ENCODE data around the gene BICD2.

DNA sequence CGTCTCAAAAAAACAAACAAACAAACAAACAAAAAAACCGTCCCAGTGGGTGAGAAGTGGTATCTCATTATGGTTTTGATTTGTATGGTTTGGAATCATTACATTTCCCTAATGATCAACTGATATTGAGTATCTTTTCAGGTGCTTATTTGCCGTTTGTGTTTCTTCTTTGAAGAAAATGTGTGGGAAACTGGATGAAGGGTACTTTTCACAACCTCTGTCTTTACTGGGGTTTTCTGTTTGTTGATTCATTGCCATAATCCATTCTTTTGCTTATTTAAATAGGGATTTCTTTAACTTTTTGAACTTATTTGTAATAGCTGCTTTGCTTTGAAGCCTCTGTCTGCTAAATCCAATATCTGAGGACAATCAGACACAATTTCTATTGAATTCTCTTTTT lies 9.2 kb upstream of the BICD2 start:
- TF ChIP-seq FOXK2 (IDR thresholded peaks at IDR 0.05) = no peak
- TF ChIP-seq TCF12 (IDR thresholded peaks at IDR 0.05; ENCODE audit: low read depth, low read length) = no peak
- TF ChIP-seq POLR2A (IDR thresholded peaks at IDR 0.05; ENCODE audit: low read depth, low read length) = no peak
- no peak for TF ChIP-seq CTCF (IDR thresholded peaks at IDR 0.05 in 2 of 3, conservative IDR thresholded peaks at IDR 0.05 in 1 of 3; ENCODE audit: control insufficient read depth in 2 of 3, extremely low read depth in 1 of 3, insufficient read depth in 1 of 3, low read depth in 3 of 3, low read length in 3 of 3)
- TF ChIP-seq PML (IDR thresholded peaks at IDR 0.05; ENCODE audit: low read length) = no peak
